ENCODE results near the gene NDUFS2.
A peak's percentile ranks its signal among the peaks of the same experiment; 100 is the strongest.

The NDUFS2 gene

GRCh38 chr1:161201836-161202712, at the start of gene NDUFS2:
Gene NDUFS2, plus strand, starts transcription at chr1:161202367. Its CDS starts 19 bp downstream, at chr1:161202386.
- peak; percentile 99 for DNase-seq

- DNase-seq = no peak
These were observed 49.0 kb upstream of the NDUFS2 start for GRCh38 chr1:161153176-161153575.

- peak; percentile 89 for DNase-seq
These were observed 48.4 kb upstream of the NDUFS2 start, which contains the start of gene UFC1 for GRCh38 chr1:161153682-161154337. Gene UFC1, plus strand, starts transcription at chr1:161153978. Its CDS starts 20 bp downstream, at chr1:161153998.

- DNase-seq = no peak
These were observed 44.3 kb upstream of the NDUFS2 start for GRCh38 chr1:161157867-161158266.

- no peak for DNase-seq
These were observed 43.7 kb upstream of the NDUFS2 start for GRCh38 chr1:161158316-161159010.

- peak; percentile 95 for DNase-seq
These were observed 42.9 kb upstream of the NDUFS2 start, which contains the start of gene USP21 for GRCh38 chr1:161159087-161159912. Gene USP21, plus strand, starts transcription at chr1:161159500. Its CDS starts 1,141 bp downstream, at chr1:161160641.

- no peak for DNase-seq
These were observed 42.3 kb upstream of the NDUFS2 start for GRCh38 chr1:161159913-161160243.

- no peak for DNase-seq
These were observed 41.5 kb upstream of the NDUFS2 start for GRCh38 chr1:161160671-161161145.

- DNase-seq = no peak
These were observed 40.5 kb upstream of the NDUFS2 start for GRCh38 chr1:161161652-161162051.

GRCh38 chr1:161162052-161162451, 40.1 kb upstream of the NDUFS2 start:
- DNase-seq = no peak

GRCh38 chr1:161162806-161163205, 39.4 kb upstream of the NDUFS2 start:
- no peak for DNase-seq

GRCh38 chr1:161163793-161164192, 38.4 kb upstream of the NDUFS2 start:
- DNase-seq = no peak

- DNase-seq = no peak
These were observed 37.1 kb upstream of the NDUFS2 start for GRCh38 chr1:161164901-161165610.

GRCh38 chr1:161165742-161166668, 36.2 kb upstream of the NDUFS2 start, which contains the start of gene PPOX:
Gene PPOX, plus strand, starts transcription at chr1:161166426. Its CDS starts 422 bp downstream, at chr1:161166848.
- peak; percentile 98 for DNase-seq

GRCh38 chr1:161166669-161167548, 35.3 kb upstream of the NDUFS2 start:
- DNase-seq = no peak

- DNase-seq = no peak
These were observed 33.3 kb upstream of the NDUFS2 start for GRCh38 chr1:161168906-161169305.

GRCh38 chr1:161171191-161171590, 31.0 kb upstream of the NDUFS2 start:
- DNase-seq = no peak

- DNase-seq = no peak
These were observed 30.5 kb upstream of the NDUFS2 start for GRCh38 chr1:161171696-161172095.

GRCh38 chr1:161172349-161172748, 29.8 kb upstream of the NDUFS2 start:
- DNase-seq = no peak

Measured in left hindlimb (tissue), 1 donor.